ENCODE measurements around the gene ITGA6.

Gene ITGA6

DNA sequence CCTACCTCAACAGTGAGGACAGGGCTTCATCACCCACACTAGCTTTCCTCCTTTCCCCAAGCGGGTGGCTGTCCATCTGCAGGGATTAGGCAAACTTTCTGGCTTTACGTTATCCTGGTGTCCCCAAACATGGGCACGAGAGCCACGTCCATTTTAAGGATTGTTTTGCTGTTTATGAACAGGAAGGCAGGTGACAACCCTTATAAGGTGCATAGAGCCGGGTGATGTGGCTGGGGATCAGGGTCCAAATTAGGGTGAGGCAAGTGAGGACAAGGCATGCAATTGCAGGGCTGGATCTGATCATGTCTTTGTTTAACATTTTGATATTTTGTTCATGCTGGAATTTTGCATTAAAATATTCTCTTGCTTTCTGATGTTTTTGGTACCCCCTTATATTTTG lies 27.6 kb upstream of the ITGA6 start:
- Histone ChIP-seq H3K9me3 (ENCODE audit: control insufficient read depth, insufficient read depth, low read depth, low read length) (no peaks in the 10 kb centered on the region), H3K27ac (ENCODE audit: extremely low read depth, low read depth, low read length) (no peak overlapping the region), H3K4me1 (ENCODE audit: control insufficient read depth, insufficient read depth, low read length) (no peaks in the 10 kb centered on the region), H3K36me3 (ENCODE audit: control insufficient read depth in 2 of 2, insufficient read depth in 1 of 2, low read length in 2 of 2) (no peaks in the 10 kb centered on the region), H3K4me3 (ENCODE audit: low read depth, low read length) (no peak overlapping the region)
- CTCF ChIA-PET, result no interaction called here
- POLR2A ChIA-PET, result interaction anchor here (0.6 kb wide), 1 partner anchor 1629 kb away, joined by 3 read pairs; no protein-coding TSS in a partner anchor
- TF ChIP-seq ZNF549 (tag by site-specific recombination; IDR thresholded peaks at IDR 0.05) (no peak), KLF8 (tag by site-specific recombination; IDR thresholded peaks at IDR 0.05) (no peak), ZNF175 (tag by site-specific recombination; IDR thresholded peaks at IDR 0.05) (no peak), ZNF747 (tag by site-specific recombination; IDR thresholded peaks at IDR 0.05) (no peak), HOXD13 (CRISPR knock-in tag; IDR thresholded peaks at IDR 0.05; ENCODE audit: borderline replicate concordance) (no peak), ZNF624 (tag by site-specific recombination; IDR thresholded peaks at IDR 0.05) (no peak), ZNF10 (tag by site-specific recombination; IDR thresholded peaks at IDR 0.05) (no peak), GFI1B (tag by site-specific recombination; IDR thresholded peaks at IDR 0.05) (no peak), ZNF354C (tag by site-specific recombination; IDR thresholded peaks at IDR 0.05; ENCODE audit: borderline replicate concordance, low read depth) (no peak), ZNF266 (tag by site-specific recombination; IDR thresholded peaks at IDR 0.05; ENCODE audit: low read depth) (no peak), ZNF660 (tag by site-specific recombination; IDR thresholded peaks at IDR 0.05) (no peak), HOXC10 (CRISPR knock-in tag; IDR thresholded peaks at IDR 0.05) (no peak), ZNF366 (tag by site-specific recombination; conservative IDR thresholded peaks at IDR 0.05) (no peak)
- TF ChIP-seq, protein P1, sequence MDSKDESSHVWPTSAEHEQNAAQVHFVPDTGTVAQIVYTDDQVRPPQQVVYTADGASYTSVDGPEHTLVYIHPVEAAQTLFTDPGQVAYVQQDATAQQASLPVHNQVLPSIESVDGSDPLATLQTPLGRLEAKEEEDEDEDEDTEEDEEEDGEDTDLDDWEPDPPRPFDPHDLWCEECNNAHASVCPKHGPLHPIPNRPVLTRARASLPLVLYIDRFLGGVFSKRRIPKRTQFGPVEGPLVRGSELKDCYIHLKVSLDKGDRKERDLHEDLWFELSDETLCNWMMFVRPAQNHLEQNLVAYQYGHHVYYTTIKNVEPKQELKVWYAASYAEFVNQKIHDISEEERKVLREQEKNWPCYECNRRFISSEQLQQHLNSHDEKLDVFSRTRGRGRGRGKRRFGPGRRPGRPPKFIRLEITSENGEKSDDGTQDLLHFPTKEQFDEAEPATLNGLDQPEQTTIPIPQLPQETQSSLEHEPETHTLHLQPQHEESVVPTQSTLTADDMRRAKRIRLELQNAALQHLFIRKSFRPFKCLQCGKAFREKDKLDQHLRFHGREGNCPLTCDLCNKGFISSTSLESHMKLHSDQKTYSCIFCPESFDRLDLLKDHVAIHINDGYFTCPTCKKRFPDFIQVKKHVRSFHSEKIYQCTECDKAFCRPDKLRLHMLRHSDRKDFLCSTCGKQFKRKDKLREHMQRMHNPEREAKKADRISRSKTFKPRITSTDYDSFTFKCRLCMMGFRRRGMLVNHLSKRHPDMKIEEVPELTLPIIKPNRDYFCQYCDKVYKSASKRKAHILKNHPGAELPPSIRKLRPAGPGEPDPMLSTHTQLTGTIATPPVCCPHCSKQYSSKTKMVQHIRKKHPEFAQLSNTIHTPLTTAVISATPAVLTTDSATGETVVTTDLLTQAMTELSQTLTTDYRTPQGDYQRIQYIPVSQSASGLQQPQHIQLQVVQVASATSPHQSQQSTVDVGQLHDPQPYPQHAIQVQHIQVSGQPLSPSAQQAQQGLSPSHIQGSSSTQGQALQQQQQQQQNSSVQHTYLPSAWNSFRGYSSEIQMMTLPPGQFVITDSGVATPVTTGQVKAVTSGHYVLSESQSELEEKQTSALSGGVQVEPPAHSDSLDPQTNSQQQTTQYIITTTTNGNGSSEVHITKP (tag by site-specific recombination; IDR thresholded peaks at IDR 0.05), result no peak
- TF ChIP-seq, protein P2, sequence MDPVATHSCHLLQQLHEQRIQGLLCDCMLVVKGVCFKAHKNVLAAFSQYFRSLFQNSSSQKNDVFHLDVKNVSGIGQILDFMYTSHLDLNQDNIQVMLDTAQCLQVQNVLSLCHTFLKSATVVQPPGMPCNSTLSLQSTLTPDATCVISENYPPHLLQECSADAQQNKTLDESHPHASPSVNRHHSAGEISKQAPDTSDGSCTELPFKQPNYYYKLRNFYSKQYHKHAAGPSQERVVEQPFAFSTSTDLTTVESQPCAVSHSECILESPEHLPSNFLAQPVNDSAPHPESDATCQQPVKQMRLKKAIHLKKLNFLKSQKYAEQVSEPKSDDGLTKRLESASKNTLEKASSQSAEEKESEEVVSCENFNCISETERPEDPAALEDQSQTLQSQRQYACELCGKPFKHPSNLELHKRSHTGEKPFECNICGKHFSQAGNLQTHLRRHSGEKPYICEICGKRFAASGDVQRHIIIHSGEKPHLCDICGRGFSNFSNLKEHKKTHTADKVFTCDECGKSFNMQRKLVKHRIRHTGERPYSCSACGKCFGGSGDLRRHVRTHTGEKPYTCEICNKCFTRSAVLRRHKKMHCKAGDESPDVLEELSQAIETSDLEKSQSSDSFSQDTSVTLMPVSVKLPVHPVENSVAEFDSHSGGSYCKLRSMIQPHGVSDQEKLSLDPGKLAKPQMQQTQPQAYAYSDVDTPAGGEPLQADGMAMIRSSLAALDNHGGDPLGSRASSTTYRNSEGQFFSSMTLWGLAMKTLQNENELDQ (tag by site-specific recombination; IDR thresholded peaks at IDR 0.05; ENCODE audit: low read depth), result no peak
- TF ChIP-seq, protein P3, sequence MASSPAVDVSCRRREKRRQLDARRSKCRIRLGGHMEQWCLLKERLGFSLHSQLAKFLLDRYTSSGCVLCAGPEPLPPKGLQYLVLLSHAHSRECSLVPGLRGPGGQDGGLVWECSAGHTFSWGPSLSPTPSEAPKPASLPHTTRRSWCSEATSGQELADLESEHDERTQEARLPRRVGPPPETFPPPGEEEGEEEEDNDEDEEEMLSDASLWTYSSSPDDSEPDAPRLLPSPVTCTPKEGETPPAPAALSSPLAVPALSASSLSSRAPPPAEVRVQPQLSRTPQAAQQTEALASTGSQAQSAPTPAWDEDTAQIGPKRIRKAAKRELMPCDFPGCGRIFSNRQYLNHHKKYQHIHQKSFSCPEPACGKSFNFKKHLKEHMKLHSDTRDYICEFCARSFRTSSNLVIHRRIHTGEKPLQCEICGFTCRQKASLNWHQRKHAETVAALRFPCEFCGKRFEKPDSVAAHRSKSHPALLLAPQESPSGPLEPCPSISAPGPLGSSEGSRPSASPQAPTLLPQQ (tag by site-specific recombination; IDR thresholded peaks at IDR 0.05), result no peak
- TF ChIP-seq, protein P4, sequence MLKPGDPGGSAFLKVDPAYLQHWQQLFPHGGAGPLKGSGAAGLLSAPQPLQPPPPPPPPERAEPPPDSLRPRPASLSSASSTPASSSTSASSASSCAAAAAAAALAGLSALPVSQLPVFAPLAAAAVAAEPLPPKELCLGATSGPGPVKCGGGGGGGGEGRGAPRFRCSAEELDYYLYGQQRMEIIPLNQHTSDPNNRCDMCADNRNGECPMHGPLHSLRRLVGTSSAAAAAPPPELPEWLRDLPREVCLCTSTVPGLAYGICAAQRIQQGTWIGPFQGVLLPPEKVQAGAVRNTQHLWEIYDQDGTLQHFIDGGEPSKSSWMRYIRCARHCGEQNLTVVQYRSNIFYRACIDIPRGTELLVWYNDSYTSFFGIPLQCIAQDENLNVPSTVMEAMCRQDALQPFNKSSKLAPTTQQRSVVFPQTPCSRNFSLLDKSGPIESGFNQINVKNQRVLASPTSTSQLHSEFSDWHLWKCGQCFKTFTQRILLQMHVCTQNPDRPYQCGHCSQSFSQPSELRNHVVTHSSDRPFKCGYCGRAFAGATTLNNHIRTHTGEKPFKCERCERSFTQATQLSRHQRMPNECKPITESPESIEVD (tag by site-specific recombination; IDR thresholded peaks at IDR 0.05), result no peak
- TF ChIP-seq, protein P5, sequence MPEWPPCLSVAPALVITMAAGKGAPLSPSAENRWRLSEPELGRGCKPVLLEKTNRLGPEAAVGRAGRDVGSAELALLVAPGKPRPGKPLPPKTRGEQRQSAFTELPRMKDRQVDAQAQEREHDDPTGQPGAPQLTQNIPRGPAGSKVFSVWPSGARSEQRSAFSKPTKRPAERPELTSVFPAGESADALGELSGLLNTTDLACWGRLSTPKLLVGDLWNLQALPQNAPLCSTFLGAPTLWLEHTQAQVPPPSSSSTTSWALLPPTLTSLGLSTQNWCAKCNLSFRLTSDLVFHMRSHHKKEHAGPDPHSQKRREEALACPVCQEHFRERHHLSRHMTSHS (tag by site-specific recombination; IDR thresholded peaks at IDR 0.05), result no peak
- TF ChIP-seq, protein P6, sequence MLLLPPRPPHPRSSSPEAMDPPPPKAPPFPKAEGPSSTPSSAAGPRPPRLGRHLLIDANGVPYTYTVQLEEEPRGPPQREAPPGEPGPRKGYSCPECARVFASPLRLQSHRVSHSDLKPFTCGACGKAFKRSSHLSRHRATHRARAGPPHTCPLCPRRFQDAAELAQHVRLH (tag by site-specific recombination; IDR thresholded peaks at IDR 0.05), result no peak
- TF ChIP-seq, protein P7, sequence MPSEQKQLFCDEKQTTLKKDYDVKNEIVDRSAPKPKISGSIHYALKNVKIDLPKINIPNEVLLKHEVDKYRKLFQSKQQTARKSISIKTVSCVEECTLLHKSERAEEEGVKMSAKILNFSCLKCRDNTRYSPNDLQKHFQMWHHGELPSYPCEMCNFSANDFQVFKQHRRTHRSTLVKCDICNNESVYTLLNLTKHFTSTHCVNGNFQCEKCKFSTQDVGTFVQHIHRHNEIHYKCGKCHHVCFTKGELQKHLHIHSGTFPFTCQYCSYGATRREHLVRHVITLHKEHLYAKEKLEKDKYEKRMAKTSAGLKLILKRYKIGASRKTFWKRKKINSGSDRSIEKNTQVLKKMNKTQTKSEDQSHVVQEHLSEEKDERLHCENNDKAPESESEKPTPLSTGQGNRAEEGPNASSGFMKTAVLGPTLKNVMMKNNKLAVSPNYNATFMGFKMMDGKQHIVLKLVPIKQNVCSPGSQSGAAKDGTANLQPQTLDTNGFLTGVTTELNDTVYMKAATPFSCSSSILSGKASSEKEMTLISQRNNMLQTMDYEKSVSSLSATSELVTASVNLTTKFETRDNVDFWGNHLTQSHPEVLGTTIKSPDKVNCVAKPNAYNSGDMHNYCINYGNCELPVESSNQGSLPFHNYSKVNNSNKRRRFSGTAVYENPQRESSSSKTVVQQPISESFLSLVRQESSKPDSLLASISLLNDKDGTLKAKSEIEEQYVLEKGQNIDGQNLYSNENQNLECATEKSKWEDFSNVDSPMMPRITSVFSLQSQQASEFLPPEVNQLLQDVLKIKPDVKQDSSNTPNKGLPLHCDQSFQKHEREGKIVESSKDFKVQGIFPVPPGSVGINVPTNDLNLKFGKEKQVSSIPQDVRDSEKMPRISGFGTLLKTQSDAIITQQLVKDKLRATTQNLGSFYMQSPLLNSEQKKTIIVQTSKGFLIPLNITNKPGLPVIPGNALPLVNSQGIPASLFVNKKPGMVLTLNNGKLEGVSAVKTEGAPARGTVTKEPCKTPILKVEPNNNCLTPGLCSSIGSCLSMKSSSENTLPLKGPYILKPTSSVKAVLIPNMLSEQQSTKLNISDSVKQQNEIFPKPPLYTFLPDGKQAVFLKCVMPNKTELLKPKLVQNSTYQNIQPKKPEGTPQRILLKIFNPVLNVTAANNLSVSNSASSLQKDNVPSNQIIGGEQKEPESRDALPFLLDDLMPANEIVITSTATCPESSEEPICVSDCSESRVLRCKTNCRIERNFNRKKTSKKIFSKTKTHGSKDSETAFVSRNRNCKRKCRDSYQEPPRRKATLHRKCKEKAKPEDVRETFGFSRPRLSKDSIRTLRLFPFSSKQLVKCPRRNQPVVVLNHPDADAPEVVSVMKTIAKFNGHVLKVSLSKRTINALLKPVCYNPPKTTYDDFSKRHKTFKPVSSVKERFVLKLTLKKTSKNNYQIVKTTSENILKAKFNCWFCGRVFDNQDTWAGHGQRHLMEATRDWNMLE (tag by site-specific recombination; conservative IDR thresholded peaks at IDR 0.05; ENCODE audit: low read depth), result no peak

All from HEK293 (cell line).